GM21390 (cell line): ENCODE results near the gene SLC29A2.

Experiments used
- ATAC-seq: cut with Tn5 transposase; IDR thresholded peaks from one replicate; pipeline ENCODE4 v1.9.1; 2021; ENCODE audit not compliant: unreplicated experiment

Gene SLC29A2, protein sequence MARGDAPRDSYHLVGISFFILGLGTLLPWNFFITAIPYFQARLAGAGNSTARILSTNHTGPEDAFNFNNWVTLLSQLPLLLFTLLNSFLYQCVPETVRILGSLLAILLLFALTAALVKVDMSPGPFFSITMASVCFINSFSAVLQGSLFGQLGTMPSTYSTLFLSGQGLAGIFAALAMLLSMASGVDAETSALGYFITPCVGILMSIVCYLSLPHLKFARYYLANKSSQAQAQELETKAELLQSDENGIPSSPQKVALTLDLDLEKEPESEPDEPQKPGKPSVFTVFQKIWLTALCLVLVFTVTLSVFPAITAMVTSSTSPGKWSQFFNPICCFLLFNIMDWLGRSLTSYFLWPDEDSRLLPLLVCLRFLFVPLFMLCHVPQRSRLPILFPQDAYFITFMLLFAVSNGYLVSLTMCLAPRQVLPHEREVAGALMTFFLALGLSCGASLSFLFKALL

DNA sequence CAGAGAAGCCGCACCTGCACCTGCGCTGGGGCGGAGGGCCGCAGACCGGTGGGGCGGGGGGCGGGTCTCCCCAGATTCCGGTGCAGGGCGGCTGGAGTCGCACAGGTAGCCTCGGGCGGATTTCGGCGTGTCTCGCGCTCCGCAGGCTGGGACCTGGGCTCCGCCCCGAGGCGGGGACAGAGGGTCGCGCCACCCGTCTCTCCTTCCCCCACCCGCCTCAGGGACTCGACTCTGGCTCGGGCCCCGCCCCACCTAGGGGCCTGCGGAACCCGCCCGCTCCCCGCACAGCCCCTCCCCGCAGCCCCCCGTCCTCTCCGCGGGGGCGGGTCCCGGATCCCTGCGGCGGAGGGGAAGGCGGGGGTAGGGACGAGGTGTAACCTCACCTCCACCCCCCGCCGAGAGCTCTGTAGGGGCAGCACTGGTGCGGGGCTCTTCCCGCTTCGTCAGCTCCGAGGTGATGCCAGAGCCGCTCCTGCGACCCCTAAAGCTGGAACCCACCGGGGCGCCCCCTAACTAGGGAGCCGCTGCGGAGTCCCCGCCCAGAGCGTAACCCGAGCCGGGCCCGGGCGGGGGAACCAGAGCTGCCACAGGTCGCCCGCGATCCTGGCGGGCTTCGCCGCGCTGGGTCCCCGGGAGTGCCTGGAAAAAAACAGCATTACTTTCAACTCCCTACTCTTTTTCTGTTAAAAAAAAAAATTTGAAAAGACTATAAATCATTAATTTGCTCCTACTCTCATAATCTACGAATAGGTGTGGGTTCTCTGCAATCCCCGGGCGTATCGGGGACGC lies at the start of gene SLC29A2:
Gene SLC29A2, minus strand, starts transcription at position 134 of the 789 bp plus-strand sequence. CDS start 169 bp downstream, outside the sequence.
- peak; percentile 73 for ATAC-seq

DNA sequence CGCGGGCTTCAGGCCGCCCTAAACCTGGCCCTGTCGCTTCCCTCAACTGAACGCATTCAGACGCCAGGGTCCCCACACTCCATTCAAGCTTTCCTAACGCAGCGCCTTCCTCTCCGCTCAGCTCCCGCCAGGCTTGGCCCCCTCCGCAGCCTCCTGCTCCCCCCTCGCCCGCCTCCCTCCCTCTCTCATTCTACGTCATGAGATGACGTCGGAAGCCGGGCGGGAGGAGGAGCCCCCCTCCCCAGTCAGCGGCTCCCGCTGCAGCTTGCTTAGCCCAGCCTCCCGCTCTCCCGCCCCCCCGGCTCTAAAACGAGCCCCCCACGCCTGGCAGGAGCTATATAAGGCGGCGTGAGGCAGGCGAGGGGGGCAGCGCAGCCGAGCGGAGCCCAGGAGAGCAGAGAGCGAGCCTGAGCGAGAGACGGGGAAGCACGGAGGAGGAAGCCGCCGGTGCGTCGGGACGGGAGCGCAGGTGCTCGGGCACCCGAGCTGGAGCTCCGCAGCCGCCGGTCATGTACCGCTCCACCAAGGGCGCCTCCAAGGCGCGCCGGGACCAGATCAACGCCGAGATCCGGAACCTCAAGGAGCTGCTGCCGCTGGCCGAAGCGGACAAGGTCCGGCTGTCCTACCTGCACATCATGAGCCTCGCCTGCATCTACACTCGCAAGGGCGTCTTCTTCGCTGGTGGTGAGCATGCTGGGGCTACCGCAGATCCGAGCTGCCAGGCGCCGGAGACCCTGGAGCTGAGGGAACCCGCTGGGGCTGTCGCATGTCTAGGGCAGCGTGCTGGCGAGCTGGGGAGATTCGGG lies 49.3 kb upstream of the SLC29A2 start, which contains the start of gene NPAS4:
Gene NPAS4, plus strand, starts transcription at position 365 of the 806 bp plus-strand sequence. Its CDS starts 145 bp downstream, at position 510.
- ATAC-seq = no peak

DNA sequence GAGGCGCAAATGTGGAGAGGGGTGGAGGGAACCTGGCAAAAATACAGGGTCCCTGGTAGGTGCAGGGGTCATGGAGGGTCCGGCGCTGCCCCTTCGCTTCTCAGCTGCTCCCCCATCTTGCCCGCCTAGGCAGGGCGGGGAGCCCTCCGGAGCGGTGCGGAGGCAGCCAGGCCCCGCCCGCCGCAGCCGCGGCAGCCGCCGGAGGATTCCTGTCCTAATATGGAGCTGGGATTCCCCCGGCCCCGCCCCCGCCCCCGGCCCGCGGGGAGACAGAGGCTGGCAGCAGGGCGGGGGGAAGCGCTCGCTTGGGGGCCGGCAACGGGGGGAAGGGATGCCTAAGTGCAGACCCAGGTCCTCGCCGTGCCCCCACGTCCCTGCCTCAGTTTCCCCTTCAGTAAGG lies 48.3 kb upstream of the SLC29A2 start:
- no peak for ATAC-seq

- no peak for ATAC-seq
Observed at GRCh38 chr11:66418986-66419308, 47.4 kb upstream of the SLC29A2 start.

DNA sequence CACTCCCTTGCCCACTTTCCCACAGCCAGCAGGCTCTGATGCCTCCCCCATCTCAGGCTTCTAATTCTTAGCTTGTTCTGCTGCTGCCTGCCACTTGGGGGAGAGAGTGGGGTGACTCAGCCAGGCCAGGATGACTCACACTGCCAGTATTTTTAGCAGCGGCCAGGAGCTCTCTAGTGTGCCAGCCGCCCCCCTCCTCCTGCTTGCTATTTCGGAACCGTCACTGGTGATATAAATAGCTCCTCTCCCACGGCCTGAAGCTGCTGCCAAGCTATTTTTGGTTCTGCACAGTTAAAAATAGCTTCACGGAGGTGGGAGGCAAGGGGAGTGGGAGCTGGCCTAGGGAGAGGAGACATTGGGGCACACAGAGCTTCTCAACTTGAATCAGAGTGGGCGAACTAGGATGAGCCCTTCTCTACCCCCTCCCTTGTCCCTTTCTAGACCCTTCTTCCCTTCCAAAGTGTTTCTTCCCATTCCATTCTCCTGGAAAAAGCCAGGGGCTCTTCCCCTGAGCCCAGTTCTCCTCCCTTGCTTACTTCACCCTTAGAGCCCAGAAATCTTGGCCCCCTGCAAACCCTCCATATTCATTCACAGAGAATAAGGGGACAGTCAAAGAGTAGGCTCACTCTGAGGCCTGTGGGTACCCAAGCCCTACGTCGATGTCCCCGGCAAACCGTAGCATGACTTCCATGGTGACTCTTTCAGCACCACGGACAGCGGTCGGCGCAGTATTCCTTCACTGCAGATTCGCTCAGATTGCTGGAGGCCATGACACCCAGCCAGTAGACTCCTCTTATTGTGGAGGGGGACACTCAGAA lies 46.8 kb upstream of the SLC29A2 start:
- ATAC-seq = no peak

- ATAC-seq = no peak
Observed at GRCh38 chr11:66417000-66417399, 45.4 kb upstream of the SLC29A2 start.

GRCh38 chr11:66415423-66415822 lies 43.9 kb upstream of the SLC29A2 start:
- no peak for ATAC-seq

DNA sequence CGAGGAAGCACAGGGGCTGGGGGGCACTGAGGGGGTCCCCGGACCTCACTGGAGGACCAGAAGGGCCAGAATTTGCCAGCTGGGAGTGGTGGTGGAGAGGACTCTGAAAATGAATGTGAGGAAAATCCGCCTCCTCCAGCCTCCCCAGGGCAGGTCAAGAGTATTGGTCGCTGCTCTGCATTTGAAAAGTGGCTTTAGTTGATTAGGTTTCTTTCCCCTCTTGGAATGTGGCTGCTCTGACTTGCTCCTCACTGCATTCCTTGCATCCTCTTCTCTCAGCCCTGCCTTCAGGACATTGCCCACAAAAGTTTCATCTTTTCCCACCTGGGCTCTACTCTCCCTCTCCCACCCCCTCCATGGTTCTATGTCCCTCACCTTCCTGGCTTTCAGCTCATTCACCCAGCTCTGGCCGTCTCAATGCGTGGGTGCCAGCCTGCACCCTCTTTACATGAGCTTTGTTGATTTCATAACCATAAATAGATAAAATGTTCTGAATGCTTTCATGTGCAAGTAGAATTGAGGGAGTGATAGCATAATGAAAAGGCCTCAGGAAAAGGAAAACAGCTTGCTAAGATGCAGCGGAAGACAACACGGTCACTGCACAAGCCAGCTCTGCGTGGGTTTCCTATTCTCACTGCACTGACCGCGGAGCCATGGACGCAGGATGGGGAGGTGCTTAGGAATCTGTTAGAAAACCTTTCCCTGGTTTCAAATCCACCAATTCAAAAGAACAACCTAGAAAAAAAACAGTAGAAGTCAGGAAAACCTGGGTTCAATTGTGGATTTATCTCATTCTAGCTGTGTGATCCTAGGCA lies 42.8 kb upstream of the SLC29A2 start:
- no peak for ATAC-seq

GRCh38 chr11:66413167-66413566 lies 41.6 kb upstream of the SLC29A2 start:
- no peak for ATAC-seq

DNA sequence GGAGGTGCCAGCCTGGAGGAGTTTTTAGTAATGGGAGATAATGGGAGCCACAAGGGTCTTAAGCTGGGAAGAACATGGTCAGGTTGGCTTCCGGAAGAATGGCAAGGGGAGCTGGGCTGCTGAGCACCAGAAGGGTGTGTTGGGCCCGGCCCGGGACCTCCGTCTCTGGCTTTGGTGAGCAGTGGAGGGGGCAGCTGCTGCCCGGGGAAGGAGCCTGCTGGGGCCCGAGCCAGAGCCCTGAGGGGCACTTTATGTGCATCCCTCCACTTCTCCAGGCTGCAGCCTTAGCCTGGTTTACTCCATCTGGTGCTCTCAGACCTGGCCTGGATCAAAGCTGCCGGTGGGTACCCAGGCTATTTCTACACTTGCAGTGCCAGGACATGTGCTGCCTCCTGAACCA lies 40.5 kb upstream of the SLC29A2 start:
- ATAC-seq = no peak

DNA sequence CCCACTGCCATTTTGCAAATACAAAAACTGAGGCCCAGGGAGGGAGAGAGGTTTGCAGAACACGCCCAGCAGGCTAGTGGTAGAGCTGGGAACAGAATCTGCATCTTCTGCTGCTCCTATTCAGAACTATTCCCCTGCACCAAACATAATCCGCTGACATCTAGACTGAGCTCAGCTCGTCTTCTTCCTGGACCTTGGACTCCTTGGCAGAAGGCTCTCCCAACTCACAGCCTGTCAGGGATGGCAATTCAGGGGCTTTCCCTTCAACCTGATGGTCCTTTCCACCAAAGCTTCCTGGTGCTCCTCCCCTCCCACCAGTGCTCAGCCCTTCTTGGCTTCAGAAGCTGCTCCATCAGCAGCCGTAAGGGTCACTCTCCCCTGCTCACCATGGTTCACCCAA lies 39.8 kb upstream of the SLC29A2 start:
- ATAC-seq = no peak

DNA sequence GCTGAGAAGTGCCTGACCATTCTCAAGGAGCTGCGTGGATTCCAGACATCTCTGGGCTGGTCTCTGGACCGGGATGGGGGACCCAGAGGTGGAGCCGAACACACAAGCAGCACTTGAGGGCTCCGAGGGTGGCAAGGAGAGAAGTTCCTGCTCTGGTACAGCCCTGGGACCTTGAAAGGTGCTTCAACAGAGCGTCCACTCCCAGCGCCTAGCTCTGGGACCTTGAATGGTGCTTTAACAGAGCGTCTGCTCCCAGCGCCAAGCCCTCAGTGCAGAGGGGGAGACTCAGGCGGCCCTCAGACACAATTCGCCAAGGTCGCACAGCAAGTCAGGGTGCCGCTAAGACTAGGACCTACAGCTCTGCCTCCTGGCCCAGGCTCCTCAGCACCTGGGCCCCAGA lies 38.6 kb upstream of the SLC29A2 start:
- no peak for ATAC-seq

DNA sequence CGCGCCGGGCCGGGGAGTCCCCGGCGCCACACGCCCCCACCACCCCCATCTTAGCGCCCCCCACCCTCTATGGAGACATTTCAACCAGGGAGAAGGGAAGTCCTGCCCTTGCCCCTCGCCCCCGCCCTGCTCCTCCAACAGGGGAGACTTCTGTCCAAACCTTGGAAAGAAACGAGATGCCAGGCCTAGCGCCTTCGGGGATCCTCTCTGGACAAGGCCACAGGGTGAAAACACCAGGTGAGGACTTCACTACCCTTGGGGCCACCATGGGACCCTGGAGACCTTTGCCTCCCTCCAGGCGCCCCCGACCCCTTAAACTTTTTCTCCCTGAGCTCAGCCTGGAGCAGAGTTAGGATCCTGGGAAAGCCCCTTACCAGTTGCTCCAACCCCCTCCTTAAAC lies 37.7 kb upstream of the SLC29A2 start:
- no peak for ATAC-seq

DNA sequence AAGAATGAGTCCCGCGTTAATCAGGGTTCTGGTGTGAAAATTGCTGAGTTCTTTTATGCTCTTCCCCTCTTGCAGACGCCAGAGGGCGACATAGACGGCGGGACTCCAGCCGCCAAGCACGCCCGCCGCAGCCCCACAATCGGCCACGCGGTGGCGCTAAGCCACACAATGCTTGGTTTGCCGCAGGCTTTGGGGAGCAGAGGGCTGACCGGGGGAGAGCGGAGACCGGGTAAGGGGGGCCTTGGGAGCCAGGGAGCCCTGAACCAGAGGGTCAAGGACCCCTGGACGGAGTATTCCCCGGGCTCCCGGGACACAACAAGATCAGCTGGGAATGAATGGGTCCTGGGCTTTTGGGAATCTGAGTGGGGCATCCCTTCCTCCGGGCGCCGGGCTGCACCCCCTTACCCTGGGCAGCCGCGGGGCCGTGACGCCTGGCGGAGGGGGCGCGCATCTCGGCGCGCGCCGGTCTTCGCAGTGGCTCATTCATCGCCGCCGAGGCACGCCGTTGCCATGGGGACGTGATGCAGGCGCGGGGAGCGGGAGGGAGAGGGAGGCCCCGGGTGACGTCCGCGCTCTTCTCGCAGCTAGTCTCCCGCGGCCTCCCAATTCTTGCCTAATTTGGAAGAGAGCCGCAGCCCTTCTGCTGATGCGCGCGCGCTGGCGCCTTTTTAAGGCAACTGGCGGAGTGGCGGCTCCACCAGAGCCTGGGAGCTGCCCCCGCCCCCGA lies 37.1 kb upstream of the SLC29A2 start:
- peak; percentile 55 for ATAC-seq

DNA sequence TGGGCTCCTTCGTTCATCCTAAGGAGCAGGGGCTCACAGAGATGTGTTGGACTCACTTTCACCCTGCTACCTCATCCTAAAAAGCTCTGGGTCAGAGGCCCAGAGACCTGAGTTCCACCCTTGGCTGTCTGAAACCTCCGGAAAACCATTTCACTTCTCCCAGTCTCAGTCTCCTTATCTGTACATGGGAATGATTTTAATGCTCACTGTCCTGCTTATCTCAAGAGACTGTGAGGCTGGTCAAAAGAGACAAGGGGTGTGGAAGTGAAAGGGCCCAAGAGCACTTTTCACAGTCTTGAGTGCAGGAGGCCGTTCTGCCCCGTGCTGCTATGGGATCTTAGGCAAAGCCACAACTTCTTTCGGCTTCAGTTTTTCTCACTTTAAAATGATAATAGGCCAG lies 36.1 kb upstream of the SLC29A2 start:
- ATAC-seq = no peak

DNA sequence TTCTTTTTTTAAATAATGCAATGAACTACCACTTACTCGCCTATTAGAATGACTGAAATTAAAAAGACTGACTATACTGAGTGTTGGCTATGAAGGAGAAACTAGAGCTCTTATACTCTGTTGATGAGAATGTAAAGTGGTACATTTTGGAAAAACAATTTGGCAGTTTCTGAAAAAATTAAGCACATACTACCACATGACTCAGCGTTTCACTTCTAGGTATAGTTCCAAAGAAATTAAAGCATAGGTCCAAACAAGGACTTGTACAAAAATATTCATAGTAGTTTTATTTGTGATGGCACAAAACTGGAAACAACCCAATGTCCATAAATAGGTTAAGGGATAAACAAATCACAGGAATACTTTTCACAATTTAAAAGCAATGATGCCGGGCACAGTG lies 22.4 kb upstream of the SLC29A2 start:
- no peak for ATAC-seq

GRCh38 chr11:66391322-66391721 lies 19.8 kb upstream of the SLC29A2 start:
- no peak for ATAC-seq

DNA sequence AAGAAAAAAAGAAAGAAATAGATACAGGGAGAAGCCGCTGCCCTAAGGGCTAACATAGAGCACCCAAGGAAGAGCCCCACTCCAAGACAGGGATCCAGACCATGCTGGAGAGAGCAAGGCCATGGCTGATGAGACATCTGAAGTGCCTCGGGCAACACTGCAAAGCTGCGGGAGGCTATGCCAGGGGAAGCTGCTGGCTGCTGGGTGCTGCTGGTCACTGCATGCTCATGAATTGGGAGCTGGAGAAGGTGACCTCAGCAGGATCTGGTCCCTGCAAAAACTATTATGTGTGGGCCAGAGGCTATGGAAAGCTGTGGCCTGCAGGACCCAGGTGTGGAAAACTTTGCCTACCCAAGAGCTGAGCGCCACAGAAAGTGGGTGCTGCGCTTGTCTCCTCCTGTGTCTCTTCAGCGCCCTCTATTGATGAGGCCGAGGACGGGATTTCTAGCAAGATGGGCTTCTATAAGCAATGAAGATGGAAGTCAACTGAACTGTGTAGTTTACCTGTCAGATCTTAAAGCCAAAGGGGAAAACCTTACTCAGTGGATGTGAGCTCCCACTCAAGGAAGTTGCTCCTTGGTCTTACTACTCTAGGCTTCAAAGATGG lies 17.3 kb upstream of the SLC29A2 start:
- no peak for ATAC-seq
